Measurements from ENCODE around the gene C17orf78.
"Not testable (repeated sequence)": the region's sequence is repeated elsewhere in the genome, so short reads cannot be mapped to it uniquely, and the experiment has no call there.

Gene C17orf78

DNA sequence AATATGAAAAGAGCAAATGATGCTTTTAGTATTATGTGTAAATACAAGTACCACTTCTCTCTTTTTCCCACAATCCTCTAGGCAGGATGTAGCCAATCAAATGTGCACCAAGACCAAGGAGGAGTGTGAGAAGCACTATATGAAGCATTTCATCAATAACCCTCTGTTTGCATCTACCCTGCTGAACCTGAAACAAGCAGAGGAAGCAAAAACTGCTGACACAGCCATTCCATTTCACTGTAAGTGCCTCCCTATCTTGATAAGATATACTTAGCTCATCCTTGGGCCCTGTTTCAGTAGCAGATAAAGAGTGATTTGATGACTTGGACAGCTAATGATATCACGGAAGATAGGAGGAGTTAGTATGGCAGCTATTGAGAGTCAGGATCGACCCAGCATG is 64.6 kb downstream of the C17orf78 start:
- DNase-seq, result no peak

- DNase-seq, result not testable (repeated sequence)
Measured at GRCh38 chr17:37441369-37442014, 65.7 kb downstream of the C17orf78 start.

Measured in fibroblast of skin of scalp (primary cell).